ENCODE results near the gene ENAH. TPM values are rescaled to one million over a fixed set of nuclear protein-coding genes. Genes with fewer than 3 reads are reported as not detected.

Gene ENAH
- total and polyA plus RNA-seq, 9 of the 15 experiments (the other 6 are each of a cell fraction or from before 2014, with no cell fraction given) = 0.03 to 1.2 (median 0.15) TPM

GRCh38 chr1:225474986-225475820 is 177.7 kb downstream of the ENAH start (continued):
- TF ChIP-seq, protein P1, sequence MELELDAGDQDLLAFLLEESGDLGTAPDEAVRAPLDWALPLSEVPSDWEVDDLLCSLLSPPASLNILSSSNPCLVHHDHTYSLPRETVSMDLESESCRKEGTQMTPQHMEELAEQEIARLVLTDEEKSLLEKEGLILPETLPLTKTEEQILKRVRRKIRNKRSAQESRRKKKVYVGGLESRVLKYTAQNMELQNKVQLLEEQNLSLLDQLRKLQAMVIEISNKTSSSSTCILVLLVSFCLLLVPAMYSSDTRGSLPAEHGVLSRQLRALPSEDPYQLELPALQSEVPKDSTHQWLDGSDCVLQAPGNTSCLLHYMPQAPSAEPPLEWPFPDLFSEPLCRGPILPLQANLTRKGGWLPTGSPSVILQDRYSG (tag; conservative IDR thresholded peaks at IDR 0.05; ENCODE audit: low read depth) = no peak
- TF ChIP-seq ZNF668 (CRISPR knock-in tag; IDR thresholded peaks at IDR 0.05) (no peak), TFAM (CRISPR knock-in tag; conservative IDR thresholded peaks at IDR 0.05) (no peak), TARDBP (IDR thresholded peaks at IDR 0.05) (peak; percentile 65; the same call in 1 of the 2 replicates), ZNF316 (IDR thresholded peaks at IDR 0.05) (no peak), NBN (IDR thresholded peaks at IDR 0.05; ENCODE audit: low read depth) (no peak), NFYB (IDR thresholded peaks at IDR 0.05; ENCODE audit: extremely low read depth, insufficient read length) (no peak), STAT5A (IDR thresholded peaks at IDR 0.05; ENCODE audit: borderline replicate concordance, low read length) (no peak), GMEB1 (CRISPR knock-in tag; IDR thresholded peaks at IDR 0.05) (peak; percentile 35; the same call in 1 of the 2 replicates), NFIC (IDR thresholded peaks at IDR 0.05) (no peak), YBX1 (IDR thresholded peaks at IDR 0.05) (no peak), POLR2A (conservative IDR thresholded peaks at IDR 0.05) (no peak), ZNF408 (CRISPR knock-in tag; IDR thresholded peaks at IDR 0.05; ENCODE audit: low read depth) (no peak), NRF1 (conservative IDR thresholded peaks at IDR 0.05 in 1 of 2, IDR thresholded peaks at IDR 0.05 in 1 of 2) (no peak), CREM (IDR thresholded peaks at IDR 0.05; ENCODE audit: low read depth) (peak; percentile 57)
- TF ChIP-seq, protein P2, sequence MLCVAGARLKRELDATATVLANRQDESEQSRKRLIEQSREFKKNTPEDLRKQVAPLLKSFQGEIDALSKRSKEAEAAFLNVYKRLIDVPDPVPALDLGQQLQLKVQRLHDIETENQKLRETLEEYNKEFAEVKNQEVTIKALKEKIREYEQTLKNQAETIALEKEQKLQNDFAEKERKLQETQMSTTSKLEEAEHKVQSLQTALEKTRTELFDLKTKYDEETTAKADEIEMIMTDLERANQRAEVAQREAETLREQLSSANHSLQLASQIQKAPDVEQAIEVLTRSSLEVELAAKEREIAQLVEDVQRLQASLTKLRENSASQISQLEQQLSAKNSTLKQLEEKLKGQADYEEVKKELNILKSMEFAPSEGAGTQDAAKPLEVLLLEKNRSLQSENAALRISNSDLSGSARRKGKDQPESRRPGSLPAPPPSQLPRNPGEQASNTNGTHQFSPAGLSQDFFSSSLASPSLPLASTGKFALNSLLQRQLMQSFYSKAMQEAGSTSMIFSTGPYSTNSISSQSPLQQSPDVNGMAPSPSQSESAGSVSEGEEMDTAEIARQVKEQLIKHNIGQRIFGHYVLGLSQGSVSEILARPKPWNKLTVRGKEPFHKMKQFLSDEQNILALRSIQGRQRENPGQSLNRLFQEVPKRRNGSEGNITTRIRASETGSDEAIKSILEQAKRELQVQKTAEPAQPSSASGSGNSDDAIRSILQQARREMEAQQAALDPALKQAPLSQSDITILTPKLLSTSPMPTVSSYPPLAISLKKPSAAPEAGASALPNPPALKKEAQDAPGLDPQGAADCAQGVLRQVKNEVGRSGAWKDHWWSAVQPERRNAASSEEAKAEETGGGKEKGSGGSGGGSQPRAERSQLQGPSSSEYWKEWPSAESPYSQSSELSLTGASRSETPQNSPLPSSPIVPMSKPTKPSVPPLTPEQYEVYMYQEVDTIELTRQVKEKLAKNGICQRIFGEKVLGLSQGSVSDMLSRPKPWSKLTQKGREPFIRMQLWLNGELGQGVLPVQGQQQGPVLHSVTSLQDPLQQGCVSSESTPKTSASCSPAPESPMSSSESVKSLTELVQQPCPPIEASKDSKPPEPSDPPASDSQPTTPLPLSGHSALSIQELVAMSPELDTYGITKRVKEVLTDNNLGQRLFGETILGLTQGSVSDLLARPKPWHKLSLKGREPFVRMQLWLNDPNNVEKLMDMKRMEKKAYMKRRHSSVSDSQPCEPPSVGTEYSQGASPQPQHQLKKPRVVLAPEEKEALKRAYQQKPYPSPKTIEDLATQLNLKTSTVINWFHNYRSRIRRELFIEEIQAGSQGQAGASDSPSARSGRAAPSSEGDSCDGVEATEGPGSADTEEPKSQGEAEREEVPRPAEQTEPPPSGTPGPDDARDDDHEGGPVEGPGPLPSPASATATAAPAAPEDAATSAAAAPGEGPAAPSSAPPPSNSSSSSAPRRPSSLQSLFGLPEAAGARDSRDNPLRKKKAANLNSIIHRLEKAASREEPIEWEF (CRISPR knock-in tag; IDR thresholded peaks at IDR 0.05) = no peak
- TF ChIP-seq, protein P3, sequence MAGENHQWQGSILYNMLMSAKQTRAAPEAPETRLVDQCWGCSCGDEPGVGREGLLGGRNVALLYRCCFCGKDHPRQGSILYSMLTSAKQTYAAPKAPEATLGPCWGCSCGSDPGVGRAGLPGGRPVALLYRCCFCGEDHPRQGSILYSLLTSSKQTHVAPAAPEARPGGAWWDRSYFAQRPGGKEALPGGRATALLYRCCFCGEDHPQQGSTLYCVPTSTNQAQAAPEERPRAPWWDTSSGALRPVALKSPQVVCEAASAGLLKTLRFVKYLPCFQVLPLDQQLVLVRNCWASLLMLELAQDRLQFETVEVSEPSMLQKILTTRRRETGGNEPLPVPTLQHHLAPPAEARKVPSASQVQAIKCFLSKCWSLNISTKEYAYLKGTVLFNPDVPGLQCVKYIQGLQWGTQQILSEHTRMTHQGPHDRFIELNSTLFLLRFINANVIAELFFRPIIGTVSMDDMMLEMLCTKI (IDR thresholded peaks at IDR 0.05; ENCODE audit: partially characterized antibody) = no peak
- TF ChIP-seq, protein P4, sequence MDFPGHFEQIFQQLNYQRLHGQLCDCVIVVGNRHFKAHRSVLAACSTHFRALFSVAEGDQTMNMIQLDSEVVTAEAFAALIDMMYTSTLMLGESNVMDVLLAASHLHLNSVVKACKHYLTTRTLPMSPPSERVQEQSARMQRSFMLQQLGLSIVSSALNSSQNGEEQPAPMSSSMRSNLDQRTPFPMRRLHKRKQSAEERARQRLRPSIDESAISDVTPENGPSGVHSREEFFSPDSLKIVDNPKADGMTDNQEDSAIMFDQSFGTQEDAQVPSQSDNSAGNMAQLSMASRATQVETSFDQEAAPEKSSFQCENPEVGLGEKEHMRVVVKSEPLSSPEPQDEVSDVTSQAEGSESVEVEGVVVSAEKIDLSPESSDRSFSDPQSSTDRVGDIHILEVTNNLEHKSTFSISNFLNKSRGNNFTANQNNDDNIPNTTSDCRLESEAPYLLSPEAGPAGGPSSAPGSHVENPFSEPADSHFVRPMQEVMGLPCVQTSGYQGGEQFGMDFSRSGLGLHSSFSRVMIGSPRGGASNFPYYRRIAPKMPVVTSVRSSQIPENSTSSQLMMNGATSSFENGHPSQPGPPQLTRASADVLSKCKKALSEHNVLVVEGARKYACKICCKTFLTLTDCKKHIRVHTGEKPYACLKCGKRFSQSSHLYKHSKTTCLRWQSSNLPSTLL (IDR thresholded peaks at IDR 0.05) = no peak
